Inferior parietal cortex (tissue), 1 donor: ENCODE results near the gene RPS6KA4.

Source experiments
- DNase-seq: peaks from one replicate; pipeline ENCODE4 v3.0.0-alpha.2; 2016; ENCODE audit errors: extremely low spot score

The RPS6KA4 gene

DNA sequence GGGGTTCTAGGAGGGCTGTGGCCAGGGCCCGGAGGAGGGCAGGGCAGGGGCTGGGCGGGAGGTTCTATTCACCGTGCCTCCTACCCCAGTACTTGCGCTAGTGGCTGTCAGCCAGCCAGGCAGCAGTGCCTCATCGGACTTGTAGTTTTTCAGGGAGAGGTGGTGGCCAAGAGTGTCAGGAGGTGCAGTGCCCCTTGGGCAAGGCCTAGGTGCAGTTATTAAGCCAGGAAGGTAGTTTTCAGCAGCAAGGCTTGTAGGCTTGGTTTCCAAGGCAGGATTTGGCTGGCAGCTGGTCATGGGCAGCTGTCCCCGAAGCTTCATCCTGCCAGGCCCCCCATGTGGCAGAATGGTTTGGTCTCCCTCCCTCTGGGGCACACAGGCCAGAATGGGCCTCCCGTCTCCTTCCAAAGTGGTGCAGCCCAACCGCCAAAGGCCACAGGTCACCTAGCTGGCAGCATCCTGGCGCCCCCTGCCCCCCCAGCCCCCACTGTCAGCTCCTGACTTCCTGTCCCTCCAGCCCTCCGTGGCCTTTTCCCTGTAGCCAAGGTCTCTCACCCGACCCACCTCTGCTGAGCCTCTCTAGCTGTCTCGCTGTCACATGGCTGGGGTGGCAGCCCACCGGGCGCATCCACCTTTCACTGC is 10.5 kb upstream of the RPS6KA4 start:
- DNase-seq: no peak

GRCh38 chr11:64349025-64349387 is 10.0 kb upstream of the RPS6KA4 start:
- no peak for DNase-seq

- DNase-seq: no peak
Measured at GRCh38 chr11:64349404-64349803, 9.6 kb upstream of the RPS6KA4 start.

- DNase-seq: no peak
Measured at GRCh38 chr11:64351136-64351631, 7.8 kb upstream of the RPS6KA4 start.

GRCh38 chr11:64352099-64352994 is 6.6 kb upstream of the RPS6KA4 start:
- no peak for DNase-seq

DNA sequence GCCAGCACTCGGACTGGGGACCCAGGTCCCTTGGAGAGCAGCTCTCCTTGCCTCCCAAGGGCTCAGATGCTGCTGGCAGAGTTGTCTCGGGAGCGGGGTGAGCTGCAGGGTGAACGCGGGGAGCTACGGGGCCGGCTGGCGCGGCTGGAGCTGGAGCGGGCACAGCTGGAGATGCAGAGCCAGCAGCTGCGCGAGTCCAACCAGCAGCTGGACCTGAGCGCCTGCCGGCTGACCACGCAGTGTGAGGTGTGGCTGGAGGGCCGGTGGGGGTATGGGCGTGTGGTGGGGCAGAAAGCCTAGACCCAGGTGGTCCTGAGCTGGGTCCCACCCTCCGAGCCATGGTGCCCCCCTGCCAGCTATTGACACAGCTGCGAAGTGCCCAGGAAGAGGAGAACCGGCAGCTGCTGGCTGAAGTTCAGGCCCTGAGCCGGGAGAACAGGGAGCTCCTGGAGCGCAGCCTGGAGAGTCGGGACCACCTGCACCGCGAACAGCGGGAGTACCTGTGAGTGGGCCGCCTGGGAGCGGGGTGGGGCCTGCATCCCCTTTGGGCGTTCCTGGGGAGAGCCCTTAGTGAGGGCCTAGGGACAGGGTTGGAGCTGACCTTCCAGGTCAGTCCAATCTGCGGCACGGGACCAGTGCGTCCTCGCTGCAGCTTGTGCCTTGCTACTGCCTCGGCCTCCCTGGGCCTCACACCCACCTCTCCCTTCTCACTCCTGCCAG is 5.8 kb upstream of the RPS6KA4 start:
- DNase-seq: no peak

DNA sequence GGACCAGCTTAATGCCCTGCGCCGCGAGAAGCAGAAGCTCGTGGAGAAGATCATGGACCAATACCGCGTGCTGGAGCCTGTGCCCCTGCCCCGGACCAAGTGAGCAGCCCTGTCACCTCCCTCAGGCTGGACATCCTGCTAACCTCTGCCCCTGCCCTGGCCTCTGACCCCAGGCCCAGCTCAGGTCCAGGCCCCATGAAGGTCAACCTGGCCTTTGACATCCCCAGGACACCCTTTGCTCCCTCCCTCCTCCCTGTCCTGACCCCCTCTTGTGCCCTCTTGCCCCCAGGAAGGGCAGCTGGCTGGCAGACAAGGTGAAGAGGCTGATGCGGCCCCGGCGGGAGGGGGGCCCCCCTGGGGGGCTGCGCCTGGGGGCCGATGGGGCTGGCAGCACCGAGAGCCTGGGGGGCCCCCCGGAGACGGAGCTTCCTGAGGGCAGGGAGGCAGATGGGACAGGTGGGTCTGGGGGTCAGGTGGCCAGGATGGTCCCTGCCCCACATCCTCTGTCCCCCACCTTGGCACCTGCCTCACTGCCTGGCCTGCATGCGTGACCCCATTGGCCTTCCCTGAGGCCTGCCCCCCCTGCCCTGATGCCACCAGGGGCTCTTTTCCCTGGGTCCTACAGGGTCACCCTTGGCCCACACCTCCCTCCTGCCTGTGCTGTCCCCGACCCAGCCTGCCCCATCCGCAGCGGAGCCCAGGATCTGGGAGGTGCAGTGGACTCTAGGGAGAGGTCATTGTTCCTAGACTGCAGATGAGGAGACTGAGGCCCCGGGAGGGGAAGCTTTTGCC is 5.1 kb upstream of the RPS6KA4 start:
- DNase-seq: no peak

DNA sequence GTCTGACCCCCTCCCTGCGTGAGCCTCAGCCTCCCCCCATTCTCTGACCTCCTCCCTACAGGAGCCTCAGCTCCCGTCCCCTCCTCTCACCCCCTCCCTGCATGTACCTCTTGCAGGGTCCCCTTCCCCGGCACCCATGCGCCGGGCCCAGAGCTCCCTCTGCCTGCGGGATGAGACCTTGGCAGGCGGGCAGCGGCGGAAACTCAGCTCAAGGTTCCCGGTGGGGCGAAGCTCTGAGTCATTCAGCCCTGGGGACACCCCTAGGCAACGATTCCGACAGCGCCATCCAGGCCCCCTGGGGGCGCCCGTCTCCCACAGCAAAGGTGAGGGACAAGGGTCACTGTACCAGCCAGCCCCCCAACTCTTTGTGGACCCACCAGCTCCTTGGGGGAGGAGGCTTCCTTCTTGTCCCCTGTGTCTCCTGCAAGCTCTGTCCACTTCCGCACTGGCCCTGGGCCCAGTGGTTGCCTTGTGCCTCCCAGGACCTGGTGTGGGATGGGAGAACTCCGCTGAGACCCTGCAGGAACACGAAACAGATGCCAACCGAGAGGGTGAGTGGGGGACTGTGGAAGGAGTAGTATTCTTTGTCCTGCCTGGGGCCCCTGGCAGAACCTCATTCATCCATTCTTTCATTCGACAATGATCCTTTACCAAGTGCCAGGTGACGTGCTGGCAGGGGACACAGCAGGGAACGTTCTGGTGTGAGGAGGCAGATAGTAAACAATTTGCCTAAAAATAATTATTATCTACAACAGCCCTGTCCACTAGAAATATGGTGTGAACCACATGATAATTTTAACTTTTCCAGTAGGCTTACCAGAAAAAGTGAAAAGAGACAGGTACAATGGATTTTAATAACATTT is 3.7 kb upstream of the RPS6KA4 start:
- peak; percentile 61 for DNase-seq

GRCh38 chr11:64356498-64357411 is 2.2 kb upstream of the RPS6KA4 start:
- no peak for DNase-seq

- DNase-seq: no peak
Measured at GRCh38 chr11:64357446-64357845, 1.5 kb upstream of the RPS6KA4 start.

GRCh38 chr11:64357904-64358535 is 942 bp upstream of the RPS6KA4 start:
- no peak for DNase-seq

DNA sequence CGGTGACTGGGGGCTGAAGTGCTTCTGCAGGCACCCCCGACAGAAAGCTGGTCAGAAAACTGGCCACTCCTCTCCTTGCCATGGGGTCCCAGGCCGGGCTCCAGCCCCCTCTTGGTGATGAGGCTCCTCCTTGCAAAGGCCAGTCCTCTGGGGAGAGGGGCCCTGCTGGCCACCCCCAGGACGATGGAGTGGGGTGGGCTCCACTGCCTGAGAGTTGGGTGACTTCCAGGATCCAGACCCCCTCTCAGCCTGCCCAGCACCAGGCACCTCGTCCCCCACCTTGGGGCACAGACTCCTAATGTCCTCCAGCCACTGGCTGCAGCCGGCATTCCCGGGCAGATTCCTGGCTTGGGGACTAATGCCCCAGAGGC is 441 bp upstream of the RPS6KA4 start:
- no peak for DNase-seq

DNA sequence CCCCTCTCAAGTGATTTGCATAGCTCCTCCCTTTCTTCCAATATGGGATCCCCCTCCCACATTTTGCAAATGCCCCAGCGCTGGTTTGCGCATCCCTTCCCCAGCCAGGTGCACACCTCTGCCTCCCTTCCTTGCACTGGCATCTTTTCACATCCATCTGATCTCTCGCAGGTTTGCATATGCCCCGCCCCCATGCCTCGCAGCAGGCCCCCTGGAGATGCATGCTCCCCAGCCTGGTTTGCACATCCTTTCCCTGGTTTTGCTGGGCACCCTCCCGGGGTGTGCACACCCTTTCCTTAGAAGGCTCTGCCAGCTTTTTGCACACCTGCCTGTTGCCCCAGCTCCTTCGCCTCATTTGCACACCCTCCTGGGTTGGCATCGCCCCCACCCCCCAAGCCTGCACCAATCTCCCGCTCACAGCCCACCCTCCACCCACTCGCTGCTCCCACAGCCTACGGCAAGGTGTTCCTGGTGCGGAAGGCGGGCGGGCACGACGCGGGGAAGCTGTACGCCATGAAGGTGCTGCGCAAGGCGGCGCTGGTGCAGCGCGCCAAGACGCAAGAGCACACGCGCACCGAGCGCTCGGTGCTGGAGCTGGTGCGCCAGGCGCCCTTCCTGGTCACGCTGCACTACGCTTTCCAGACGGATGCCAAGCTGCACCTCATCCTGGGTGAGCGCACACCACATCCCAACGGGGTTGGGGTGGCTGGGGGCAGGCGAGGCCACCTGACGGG is 917 bp downstream of the RPS6KA4 start:
- peak; percentile 20 for DNase-seq

DNA sequence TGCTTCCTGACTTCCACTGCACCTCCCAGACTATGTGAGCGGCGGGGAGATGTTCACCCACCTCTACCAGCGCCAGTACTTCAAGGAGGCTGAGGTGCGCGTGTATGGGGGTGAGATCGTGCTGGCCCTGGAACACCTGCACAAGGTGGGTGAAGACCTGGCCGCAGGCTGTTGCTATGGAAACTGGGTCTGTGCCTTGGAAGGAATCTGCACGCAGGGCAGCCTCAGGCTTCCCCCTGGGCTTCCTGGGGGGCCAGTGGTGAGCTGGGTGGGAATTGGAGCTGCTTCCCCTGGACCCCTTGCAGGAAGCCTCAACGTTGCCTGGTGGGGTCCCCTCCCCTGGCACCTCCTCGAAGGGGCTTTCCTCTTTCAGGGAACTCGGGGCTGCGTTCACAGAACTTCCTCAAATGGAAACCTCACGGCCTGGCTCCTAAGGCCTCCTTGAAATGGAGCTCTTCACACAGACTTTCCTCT is 1.5 kb downstream of the RPS6KA4 start:
- no peak for DNase-seq

DNA sequence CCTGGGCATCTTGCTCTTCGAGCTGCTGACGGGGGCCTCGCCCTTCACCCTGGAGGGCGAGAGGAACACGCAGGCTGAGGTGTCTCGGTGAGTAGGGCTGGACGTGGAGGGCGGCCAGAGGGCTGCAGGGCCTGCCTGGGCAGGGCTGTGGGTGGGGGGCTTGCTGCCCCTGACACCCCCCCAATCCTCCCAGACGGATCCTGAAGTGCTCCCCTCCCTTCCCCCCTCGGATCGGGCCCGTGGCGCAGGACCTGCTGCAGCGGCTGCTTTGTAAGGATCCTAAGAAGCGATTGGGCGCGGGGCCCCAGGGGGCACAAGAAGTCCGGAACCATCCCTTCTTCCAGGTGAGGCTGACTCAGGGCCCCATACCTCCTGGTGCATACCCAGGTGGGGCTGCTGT is 2.7 kb downstream of the RPS6KA4 start:
- DNase-seq: no peak

DNA sequence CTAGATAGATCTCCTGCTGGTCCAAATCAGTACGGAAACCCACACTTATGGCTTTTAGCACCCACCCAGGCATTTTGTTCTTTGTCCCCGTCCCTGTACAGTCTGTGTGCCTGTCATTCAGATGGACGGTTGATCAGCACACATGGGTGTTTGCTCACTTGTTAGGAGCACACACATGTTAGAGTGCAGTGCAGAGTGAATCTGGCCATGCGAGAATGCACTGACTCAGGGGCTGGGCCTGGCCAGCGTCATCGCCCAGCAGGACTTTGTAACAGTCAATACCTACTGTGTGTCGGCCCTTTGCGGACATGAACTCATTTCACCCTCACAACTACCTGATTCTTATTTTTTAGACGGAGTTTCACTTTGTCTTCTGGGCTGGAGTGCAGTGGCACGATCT is 3.4 kb downstream of the RPS6KA4 start:
- DNase-seq: no peak

DNA sequence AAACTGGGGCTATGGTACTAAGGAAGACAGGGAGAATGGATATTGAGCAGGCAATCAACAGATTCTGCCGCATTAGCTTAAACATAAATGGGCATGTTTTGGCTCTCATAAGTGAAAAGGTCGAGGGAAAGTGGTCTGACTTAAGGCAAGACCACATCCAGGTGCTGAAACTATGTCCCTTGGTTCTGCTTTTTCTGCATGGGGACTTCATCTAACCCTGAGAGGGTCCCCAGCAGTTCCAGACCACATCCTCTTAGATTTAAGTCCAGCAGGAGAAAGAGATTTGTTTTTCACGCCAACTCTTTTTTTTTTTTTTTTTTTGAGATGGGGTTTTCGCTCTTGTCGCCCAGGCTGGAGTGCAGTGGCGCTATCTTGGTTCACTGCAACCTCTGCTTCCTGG is 5.5 kb downstream of the RPS6KA4 start:
- no peak for DNase-seq

DNA sequence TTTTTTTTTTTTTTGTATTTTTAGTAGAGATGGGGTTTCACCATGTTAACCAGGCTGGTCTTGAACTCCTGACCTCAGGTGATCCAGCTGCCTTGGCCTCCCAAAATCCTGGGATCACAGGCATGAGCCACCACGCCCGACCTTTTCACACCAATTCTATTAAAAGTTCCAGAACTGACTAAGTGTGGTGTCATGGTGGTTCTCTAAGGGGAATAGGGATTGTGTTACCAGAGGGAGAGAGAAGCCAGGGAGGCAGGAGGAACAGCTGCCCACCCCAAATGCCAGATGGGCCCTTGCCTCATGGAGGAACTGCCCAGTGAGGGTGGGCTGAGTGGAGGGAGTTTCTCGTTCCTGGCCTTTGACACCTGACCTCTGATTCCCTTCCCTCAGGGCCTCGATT is 5.9 kb downstream of the RPS6KA4 start:
- DNase-seq: no peak
